Activated CD8-positive, alpha-beta memory T cell treated with anti-CD3 and anti-CD28 coated beads for 1 hour (primary cell): Measurements from ENCODE around the gene RBMS1.

Experiments used
- DNase-seq, 2 donors: peaks; one replicate each; pipeline ENCODE4 v3.0.0-alpha.2; 2020; ENCODE audit warnings: low read depth in 1 of 2; ENCODE audit errors: extremely low read depth in 1 of 2

RBMS1 gene

DNA sequence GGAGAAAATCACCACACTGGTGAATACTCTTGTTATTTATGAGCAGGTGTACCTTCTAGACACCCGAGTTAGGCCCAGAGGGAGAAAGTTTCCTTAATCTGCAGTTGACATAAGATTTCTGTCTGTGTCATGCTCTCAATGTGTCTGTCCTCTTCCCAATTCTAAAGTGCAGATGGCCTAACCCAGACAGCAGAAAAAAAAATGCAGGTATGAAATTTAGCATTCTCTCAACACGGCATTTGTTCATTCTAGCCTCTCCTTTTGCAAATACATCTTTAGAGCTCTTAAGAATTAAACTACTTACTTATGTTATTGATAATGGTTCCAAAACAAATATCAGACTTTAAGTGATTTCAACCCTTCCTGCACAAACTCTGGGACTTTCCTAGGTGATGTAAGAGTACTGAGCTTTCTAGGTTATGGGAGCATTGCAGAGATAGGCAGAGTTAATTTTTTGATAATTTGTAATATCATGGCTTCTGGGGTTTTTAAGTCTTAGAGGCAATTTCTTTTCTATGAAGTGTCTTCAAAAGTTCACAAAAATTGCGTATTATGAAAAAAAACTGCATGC lies 260.6 kb downstream of the RBMS1 start:
- no peak for DNase-seq

DNA sequence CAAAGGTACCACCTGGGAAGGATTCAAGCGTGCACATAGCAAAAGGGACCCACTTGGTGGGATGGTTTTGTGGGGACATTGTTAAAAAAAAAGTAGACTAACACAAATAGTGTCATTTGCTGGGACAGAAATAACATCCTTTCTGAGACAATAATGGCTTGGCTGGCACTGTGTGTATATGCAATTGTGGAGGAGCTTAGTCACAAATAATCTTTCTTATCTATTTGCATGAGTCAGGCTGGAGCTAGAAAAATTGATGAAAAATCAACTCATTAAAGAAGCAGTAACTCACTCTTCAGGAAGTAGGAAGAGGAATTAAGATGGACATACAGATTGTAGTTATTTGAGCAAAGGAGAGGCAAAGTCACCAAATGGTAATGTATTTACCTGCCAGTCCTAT lies 264.0 kb downstream of the RBMS1 start:
- no peak for DNase-seq

DNA sequence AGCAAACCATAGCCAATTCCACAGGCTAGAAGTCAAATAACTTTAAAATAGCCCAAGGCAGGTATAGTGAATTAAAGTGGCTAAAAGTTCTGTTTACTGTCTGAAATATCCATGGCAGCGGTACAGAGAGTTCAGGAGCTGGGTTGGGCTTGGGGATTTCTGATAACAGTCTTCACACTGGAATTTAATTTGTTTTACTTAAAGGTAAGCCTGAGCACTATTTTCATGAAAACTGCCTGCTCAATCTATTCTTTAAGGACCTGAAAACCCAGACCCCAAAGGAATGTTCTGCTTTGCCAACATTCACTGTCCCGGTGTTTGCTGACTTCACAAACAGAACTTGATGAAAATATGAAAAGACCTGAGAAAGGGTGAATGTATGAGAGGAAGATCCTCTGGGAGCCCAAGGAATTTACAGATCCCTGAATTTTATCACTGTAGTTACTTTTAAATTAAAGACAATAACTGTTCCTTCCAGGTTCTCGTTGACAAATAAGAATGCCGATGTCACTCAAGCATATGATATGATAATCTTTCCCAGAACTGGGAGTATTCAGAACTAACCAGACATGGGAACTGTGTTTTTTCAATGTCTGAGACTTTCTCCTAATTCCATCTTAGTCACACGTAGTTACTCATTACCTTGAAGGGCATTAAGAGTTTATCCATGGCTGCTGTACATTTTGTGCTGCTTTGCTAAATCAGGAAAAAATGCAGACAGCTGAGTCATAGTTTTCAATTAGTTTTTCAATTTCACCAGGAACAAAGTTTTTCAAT lies 265.3 kb downstream of the RBMS1 start:
- DNase-seq = no peak

DNA sequence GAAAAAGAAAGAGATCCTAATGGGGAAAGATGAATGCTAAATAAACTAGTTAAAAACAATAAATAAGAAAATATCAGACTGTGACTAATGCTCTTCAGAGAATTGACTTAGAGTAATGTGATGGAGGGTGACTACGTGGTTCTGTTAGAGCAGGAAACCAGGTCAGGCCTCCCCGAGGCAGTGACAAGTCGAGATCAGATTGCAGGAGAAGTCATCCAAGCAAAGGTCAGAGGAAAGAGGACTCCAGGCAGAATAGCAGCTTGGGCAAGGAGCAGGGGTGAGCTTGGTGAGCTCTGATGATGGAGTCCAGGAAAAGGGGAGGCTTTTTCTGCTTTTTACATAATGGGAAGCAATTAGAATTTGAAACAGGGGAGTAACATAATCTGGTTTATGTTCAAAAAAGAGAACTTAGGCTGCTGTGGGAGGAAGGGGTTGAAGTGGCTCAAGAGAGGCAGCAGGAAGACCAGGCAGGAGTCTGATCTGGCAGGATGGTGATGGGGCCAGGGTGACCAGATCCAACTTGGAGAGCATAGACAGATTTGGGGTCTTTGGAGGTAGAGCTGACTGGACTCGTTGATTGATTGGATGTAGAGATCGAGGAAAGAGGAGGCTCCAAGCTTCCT lies 266.2 kb downstream of the RBMS1 start:
- no peak for DNase-seq

DNA sequence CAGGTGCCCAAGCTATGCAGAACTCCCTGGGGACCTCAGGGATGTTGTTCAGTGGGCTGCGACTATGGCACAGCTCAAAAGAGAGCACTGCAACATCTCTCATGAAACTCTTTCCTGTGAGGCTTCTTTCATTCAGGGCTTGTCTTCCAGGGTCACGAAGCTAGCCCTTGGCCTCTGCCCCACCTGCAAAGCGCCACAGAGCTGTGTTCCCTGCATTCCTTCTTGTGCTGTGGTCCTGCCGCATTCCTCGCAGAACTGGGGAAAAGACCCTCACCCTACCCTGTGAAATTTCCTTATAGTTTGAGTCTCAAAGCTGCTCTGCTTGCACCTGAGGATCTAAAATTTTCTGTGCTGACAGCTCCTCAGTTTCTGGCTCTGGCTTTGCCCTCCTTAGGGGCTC lies 267.2 kb downstream of the RBMS1 start:
- no peak for DNase-seq

DNA sequence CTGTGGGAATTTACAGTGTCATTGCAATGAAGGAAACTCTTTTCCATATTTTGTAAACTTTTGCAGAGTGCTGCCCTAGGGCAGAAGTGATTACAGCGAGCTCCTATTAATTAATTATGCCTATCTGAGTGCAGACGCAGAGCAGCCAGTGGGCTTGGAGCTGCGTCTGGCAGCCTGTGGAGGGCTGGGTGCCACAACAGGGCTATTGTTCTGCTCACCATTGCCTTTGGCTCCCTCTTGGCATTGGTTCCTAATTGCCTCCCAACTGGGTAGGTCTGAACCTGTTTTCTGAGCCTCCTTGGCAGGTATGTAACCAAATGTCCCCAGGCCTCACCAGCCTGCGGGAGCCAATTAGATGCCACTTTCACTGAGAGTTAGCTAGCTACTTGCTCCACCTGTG lies 267.9 kb downstream of the RBMS1 start:
- no peak for DNase-seq

DNA sequence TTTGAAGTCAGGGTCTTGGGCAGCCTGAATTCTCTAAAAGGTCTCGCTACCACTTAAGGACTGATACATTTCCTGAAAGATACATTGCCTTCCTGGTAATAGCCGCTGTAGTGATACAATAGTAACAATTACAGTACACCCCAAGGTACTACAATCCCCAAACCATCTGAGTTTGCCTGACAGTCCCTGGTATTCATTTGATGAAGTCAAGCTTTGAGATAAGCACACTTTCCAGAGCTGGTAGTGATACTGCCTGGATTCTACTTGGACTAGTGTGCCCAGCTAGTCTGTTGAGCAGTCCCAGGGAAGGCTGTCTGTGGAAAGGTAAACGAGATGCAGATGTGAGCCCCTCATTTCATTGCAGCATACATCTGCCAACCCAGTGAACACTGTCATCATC lies 269.1 kb downstream of the RBMS1 start:
- no peak for DNase-seq

DNA sequence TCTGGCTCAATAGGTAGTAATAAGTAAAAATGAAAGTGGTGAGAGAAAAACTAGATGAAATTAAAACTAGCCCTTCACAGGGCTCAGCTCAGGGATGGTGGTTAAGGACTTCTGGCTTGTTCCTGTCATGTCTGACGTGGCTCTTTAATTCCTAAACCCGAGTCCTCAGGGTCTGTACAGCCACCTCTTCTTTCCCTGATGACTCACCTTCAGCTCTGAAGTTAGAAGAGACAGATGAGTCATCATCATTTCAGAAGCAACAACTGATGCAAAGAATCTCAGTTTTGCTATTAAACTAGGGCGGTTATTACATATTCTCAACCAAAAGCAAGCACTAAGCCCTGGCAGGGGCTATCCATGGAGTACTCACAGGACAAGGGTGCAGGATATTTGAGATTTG lies 269.5 kb downstream of the RBMS1 start:
- DNase-seq = no peak

DNA sequence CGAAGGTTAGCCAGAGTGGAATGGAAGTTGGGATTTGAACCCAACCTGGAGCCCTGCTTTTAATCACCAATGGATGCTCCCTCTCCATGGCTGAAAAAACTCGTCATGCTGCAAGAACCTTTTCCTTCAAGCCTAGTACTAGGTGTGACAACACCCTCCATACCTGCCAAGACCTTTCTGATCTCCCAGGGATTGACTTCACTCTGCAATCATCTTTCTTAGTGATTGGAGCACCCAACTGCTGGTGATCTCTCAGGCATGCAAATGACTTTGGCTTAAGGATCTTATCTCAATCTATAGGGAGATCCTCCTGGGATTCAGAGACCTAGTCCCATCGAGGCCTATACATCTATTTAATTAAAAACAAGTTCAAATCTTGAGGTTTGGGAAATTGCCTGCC lies 270.0 kb downstream of the RBMS1 start:
- no peak for DNase-seq

DNA sequence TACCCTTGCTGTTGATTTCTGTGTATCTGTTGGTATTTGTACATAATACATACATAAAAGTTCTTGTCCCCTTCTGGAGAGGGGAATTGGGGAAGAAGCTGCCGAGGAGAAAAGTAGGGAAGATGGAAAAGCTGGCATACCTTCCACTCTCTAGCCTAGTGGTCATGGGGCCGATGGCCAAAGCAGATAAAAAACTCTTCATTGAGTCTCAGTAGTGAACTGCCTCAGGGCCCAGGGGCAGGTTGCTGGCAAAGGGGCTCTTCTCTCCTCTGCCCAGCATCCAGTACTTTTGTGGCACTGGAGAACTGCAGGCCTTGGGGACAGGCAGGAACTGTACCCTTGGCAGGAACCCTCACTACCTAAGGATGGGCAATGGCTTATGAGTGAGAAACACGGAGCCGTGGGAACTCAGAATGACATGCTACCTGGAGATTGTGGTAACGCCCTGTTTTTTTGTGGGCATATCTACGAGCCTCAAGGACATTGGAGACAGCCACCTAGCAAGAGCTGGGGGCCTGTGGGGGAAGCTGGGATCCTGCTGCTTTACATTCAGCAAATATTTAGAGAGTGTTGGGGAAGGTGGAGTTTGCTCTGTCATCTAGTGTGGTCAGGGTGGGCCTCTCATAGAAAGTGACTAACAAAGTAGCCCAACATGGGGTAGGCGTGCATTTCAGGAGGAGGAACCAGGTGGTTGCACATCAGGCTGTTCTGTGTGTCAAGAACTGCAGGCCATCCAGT lies 270.9 kb downstream of the RBMS1 start:
- DNase-seq = no peak
